Measurements from ENCODE around the gene PDE6C. TPM values are rescaled to one million over a fixed set of nuclear protein-coding genes. Genes with fewer than 3 reads are reported as not detected.

PDE6C gene
- total RNA-seq, 4 donors from 2014 or later, result not detected

DNA sequence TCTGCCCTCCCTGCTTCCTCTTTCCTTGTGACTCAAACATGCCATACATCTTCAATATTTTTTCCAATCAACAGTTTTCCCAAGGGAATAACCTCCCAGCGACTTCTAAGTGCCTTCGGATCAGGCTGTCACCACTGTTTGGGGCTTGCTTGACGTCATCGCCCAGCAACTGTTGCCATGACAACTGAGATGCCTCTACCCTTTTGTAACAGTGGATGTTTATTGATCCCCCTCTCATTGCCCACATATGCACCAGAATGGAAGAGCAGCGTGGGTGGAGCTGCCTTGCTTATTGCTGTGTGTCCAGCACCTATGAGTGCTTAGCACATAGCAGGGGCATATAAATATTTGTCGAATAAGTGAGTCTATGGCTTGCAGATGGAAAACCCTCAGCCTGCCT, 31.5 kb upstream of the PDE6C start:
- no peak for TF ChIP-seq POLR2A (IDR thresholded peaks at IDR 0.05)
- Histone ChIP-seq H3K27ac (no peak overlapping the region), H3K27me3 (no peaks in the 10 kb centered on the region), H3K4me3 (no peak overlapping the region), H3K9me3 (no peaks in the 10 kb centered on the region), H3K4me1 (no peaks in the 10 kb centered on the region), H3K36me3 (no peaks in the 10 kb centered on the region)
- DNase-seq (ENCODE audit: low spot score in 2 of 2), result no peak
- 24 to 32% methylated on average over 6 of the region's 6 CpGs for WGBS, 2 donors

DNA sequence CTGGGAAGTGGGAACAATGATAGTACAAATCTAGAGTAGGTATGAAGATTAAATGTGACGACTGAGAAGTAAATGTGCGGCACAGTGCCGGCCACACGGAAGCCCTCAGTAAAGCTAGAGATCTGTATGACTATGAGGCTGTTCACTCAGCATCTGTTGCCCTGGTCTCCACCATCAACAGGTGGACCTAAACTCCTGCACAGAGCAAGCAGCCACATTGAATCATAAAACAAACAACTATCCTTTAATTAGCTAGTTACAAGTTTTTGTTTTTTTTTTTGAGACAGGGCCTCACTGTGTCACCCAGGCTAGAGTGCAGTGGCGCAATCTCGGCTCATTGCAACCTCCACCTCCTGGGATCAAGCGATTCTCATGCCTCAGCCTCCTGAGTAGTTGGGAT, 27.9 kb upstream of the PDE6C start:
- Histone ChIP-seq H3K9me3 (no peaks in the 10 kb centered on the region), H3K27me3 (no peaks in the 10 kb centered on the region), H3K36me3 (no peaks in the 10 kb centered on the region), H3K27ac (no peak overlapping the region), H3K4me1 (no peaks in the 10 kb centered on the region), H3K4me3 (no peak overlapping the region)
- WGBS, 2 donors, result 91 to 92% methylated on average over 7 of the region's 7 CpGs
- no peak for DNase-seq (ENCODE audit: low spot score in 2 of 2)
- TF ChIP-seq CTCF (IDR thresholded peaks at IDR 0.05), result no peak
- TF ChIP-seq POLR2A (IDR thresholded peaks at IDR 0.05), result no peak
- no peak for TF ChIP-seq EP300 (IDR thresholded peaks at IDR 0.05)

GRCh38 chr10:93589648-93590562, 22.4 kb upstream of the PDE6C start:
- 84 to 85% methylated on average over 15 of the region's 15 CpGs for WGBS, 2 donors
- TF ChIP-seq CTCF (IDR thresholded peaks at IDR 0.05) (no peak), POLR2A (IDR thresholded peaks at IDR 0.05) (no peak), EP300 (IDR thresholded peaks at IDR 0.05) (no peak)
- H3K4me1 ChIP-seq, result peaks cover 0 to 5% (median 0%) of the 10 kb centered on the region in 4 donors
- H3K27me3 ChIP-seq, result no peaks in the 10 kb centered on the region
- no peaks in the 10 kb centered on the region for H3K36me3 ChIP-seq
- no peak for DNase-seq (ENCODE audit: low spot score in 2 of 2)
- no peak overlapping the region for H3K4me3 ChIP-seq
- H3K27ac ChIP-seq, result no peak overlapping the region
- H3K9me3 ChIP-seq, result no peaks in the 10 kb centered on the region

DNA sequence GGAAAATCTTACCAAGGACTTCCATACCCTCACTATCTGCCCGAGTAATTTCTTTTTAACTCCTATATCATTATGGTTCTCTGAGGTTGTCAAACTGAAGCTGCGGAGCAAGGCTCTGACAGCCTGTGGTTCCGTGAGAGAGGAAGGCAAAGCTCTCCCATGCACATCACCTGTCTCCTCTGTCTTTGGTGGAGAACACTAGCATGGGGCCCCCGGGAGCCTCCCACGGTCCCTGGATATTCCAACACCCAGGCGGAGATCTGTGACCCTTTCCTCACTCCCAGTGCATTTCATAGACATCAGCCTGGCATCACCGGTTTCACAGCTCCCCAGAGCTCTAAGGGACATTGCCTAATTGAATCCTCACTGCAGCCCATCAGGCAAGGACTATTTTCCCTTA, 21.7 kb upstream of the PDE6C start:
- no peaks in the 10 kb centered on the region for H3K9me3 ChIP-seq
- no peak overlapping the region for H3K27ac ChIP-seq
- 82 to 92% methylated on average over 7 of the region's 7 CpGs for WGBS, 2 donors
- no peak for DNase-seq (ENCODE audit: low spot score in 2 of 2)
- H3K4me1 ChIP-seq, result peaks cover 0 to 5% (median 0%) of the 10 kb centered on the region in 4 donors
- TF ChIP-seq CTCF (IDR thresholded peaks at IDR 0.05) (no peak), EP300 (IDR thresholded peaks at IDR 0.05) (no peak), POLR2A (IDR thresholded peaks at IDR 0.05) (no peak)
- no peak overlapping the region for H3K4me3 ChIP-seq
- H3K36me3 ChIP-seq, result no peaks in the 10 kb centered on the region
- no peaks in the 10 kb centered on the region for H3K27me3 ChIP-seq

DNA sequence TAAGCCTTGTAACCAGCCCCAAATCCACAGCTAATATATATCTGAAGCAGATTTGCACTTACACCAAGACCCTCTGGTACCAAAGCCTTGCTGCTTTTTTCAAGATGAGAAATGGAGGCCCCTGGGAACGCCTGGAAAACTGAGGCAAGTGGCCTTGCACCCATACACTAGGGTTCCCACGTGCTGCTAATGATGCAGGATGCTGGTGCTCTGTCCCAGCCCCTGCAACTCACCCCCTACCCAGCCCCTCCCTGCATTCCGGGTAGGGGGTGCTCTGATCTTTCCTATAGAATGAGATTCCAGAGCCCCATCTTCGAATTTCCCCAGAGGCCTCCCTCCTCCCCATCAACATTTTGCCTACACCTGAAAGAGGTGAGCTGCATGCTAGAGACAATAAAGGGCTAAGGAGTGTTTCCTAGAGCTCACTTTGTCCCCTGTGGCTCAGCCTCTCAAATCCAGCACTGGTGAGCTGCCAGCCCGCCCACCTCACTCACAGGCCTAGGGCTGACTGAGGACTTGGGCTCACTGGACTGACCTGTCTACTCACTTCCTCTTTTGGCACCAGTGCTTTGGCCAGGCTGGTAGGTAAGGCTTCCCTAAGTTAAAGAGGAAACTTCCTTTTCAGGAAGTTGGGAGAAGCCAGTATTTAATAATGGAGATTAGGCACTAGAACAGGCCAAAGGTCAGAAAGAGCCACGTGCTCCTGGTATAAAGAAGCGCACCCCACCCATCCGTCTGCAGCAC, 21.1 kb upstream of the PDE6C start:
- no peak for TF ChIP-seq POLR2A (IDR thresholded peaks at IDR 0.05)
- TF ChIP-seq EP300 (IDR thresholded peaks at IDR 0.05), result no peak
- no peak for TF ChIP-seq CTCF (IDR thresholded peaks at IDR 0.05)
- H3K4me1 ChIP-seq, result peaks cover 0 to 5% (median 0%) of the 10 kb centered on the region in 4 donors
- no peaks in the 10 kb centered on the region for H3K36me3 ChIP-seq
- DNase-seq (ENCODE audit: low spot score in 2 of 2), result no peak
- no peak overlapping the region for H3K27ac ChIP-seq
- 60 to 64% methylated on average over 7 to 8 of the region's 8 CpGs for WGBS, 2 donors
- H3K27me3 ChIP-seq, result no peaks in the 10 kb centered on the region
- no peaks in the 10 kb centered on the region for H3K9me3 ChIP-seq
- no peak overlapping the region for H3K4me3 ChIP-seq

Data from tibial nerve (tissue), 4 donors.